Measurements from ENCODE around the gene BLM. TPM values are rescaled to one million over a fixed set of nuclear protein-coding genes. Genes with fewer than 3 reads are reported as not detected.

Gene BLM
- total and polyA plus RNA-seq, 2 of the 13 experiments (the other 11 are each of a cell fraction or from before 2014, with no cell fraction given), result 5.1 to 11.8 TPM

- TF ChIP-seq ZNF687 (CRISPR knock-in tag; IDR thresholded peaks at IDR 0.05), result 0 out of 2 replicates have a peak, but pooled peaks have one; percentile 30
- peak; percentile 39; the same call in 1 of the 2 replicates for TF ChIP-seq FOXA3 (CRISPR knock-in tag; IDR thresholded peaks at IDR 0.05)
- TF ChIP-seq SALL1 (CRISPR knock-in tag; IDR thresholded peaks at IDR 0.05), result 0 out of 2 replicates have a peak, but pooled peaks have one; percentile 14
- no peak for TF ChIP-seq SP1 (IDR thresholded peaks at IDR 0.05)
- no peak for TF ChIP-seq SP1 (CRISPR knock-in tag; IDR thresholded peaks at IDR 0.05)
- no peak for TF ChIP-seq HES4 (CRISPR knock-in tag; IDR thresholded peaks at IDR 0.05; ENCODE audit: borderline replicate concordance)
- TF ChIP-seq ZNF34 (CRISPR knock-in tag; IDR thresholded peaks at IDR 0.05; ENCODE audit: borderline replicate concordance), result no peak
- no peak for TF ChIP-seq MYC (CRISPR knock-in tag; IDR thresholded peaks at IDR 0.05; ENCODE audit: borderline replicate concordance)
- no peak; the same call in 1 of the 2 replicates for TF ChIP-seq SMAD3 (CRISPR knock-in tag; IDR thresholded peaks at IDR 0.05)
- TF ChIP-seq ZNF333 (CRISPR knock-in tag; IDR thresholded peaks at IDR 0.05; ENCODE audit: borderline replicate concordance), result no peak
- peak; percentile 52; the same call in 1 of the 2 replicates for TF ChIP-seq SMC3 (IDR thresholded peaks at IDR 0.05; ENCODE audit: low read length)
- no peak for TF ChIP-seq ZNF567 (CRISPR knock-in tag; IDR thresholded peaks at IDR 0.05; ENCODE audit: borderline replicate concordance)
- no peak for TF ChIP-seq ZFP36 (IDR thresholded peaks at IDR 0.05; ENCODE audit: borderline replicate concordance, low read depth, low read length, partially characterized antibody)
- 0 out of 2 replicates have a peak, but pooled peaks have one; percentile 69 for TF ChIP-seq HOXA5 (CRISPR knock-in tag; IDR thresholded peaks at IDR 0.05)
- TF ChIP-seq CBX2 (IDR thresholded peaks at IDR 0.05; ENCODE audit: low read depth, low read length), result no peak
- no peak for TF ChIP-seq CBX2 (CRISPR knock-in tag; IDR thresholded peaks at IDR 0.05; ENCODE audit: low read depth)
- no peak for TF ChIP-seq REST (IDR thresholded peaks at IDR 0.05; ENCODE audit: borderline replicate concordance in 1 of 2, low read depth in 1 of 2, low read length in 2 of 2)
- 0 out of 2 replicates have a peak, but pooled peaks have one; percentile 4 for TF ChIP-seq ZNF281 (CRISPR knock-in tag; IDR thresholded peaks at IDR 0.05; ENCODE audit: borderline replicate concordance)
Measured at GRCh38 chr15:90859234-90860131, 142.3 kb downstream of the BLM start (continued).

Measured in HepG2 (cell line).